Medulla oblongata (tissue), 1 donor: ENCODE data around the gene MYL7.
A peak's percentile ranks its signal among the peaks of the same experiment; 100 is the strongest.
"Not testable (repeated sequence)": the region's sequence is repeated elsewhere in the genome, so short reads cannot be mapped to it uniquely, and the experiment has no call there.

Source experiments
- DNase-seq: peaks from one replicate; pipeline ENCODE4 v3.0.0-alpha.2; 2015; ENCODE audit errors: extremely low spot score

Gene MYL7

GRCh38 chr7:44172352-44172751 lies 31.2 kb upstream of the MYL7 start:
- no peak for DNase-seq

DNA sequence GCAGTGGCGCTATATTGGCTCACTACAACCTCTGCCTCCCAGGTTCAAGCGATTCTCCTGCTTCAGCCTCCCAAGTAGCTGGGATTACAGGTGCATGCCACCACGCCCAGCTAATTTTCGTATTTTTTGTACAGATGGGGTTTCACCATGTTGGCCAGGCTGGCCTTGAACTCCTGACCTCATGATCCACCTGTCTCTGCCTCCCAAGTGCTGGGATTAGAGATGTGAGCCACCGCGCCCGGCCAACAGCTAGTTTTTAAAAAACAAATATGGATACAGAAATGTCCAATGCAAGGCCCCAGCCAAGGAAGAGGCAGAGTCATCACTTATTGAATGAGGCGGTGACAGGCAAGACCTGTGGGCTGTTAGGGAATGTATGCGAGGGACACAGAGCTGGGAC lies 30.8 kb upstream of the MYL7 start:
- not testable (repeated sequence) for DNase-seq

DNA sequence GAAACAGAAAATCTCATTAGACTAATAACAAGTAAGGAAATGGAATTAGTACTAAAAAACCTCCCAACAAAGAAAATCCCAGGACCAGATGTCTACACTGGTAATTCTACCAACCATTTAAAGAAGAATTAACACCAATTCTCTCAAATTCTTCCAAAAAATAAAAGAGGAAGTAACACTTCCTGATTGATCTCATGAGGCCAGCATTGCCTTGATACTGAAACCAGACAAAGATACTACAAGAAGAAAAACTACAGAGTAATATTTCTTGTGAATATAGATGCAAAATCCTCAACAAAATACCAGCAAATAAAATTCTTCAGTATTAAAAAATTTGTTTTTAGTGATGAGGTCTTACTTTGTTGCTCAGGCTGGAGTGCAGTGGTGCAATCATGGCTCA lies 26.8 kb upstream of the MYL7 start:
- DNase-seq: no peak

DNA sequence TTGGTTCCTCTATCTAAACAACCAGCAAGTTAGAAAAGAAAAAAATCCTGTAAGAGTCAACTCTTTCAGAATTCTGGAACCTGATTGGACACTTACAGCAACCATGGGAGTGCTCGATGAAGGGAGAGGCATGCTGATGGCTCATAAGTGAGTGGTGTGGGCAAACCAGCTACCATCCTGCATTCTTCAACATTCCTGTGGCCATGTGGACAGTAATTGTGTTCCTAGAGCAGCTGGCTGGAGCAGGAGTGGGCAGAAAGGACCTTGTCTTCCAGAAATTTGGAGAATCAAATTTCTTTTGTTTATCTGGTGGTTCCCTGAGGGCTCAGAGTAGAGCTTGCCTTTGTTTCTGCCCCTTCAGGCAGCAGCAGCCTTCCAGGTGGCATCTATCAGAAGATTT lies 22.5 kb upstream of the MYL7 start:
- no peak for DNase-seq

DNA sequence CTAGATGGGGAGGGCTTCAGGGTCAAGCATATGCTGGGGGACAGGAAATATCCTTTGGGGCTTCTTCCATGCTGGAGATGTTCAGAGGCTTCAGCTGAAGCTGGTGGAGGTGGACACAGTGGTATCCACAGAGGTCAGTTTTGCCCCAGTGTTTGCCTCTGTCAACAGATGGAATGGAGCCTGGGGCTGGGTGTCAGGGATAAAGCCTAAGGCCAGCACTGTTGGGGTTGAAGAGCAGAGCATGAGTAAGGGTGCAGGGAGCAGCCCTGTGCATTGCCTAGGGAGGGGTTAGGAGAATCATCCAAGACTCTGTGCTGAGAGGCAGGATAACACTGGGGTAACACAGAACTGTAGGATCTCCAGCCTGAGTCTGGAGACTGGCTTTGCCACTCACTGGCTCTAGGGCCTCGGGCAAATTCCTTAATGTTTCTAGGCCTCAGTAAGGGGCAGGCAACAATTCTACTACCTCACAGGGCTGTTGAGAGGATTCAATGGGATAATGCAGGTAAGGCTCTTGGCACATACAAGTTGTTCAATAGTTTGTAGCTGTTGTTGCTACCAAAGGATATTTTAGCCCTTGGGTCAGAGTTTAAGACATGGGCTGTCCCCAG lies 21.8 kb upstream of the MYL7 start:
- no peak for DNase-seq

DNA sequence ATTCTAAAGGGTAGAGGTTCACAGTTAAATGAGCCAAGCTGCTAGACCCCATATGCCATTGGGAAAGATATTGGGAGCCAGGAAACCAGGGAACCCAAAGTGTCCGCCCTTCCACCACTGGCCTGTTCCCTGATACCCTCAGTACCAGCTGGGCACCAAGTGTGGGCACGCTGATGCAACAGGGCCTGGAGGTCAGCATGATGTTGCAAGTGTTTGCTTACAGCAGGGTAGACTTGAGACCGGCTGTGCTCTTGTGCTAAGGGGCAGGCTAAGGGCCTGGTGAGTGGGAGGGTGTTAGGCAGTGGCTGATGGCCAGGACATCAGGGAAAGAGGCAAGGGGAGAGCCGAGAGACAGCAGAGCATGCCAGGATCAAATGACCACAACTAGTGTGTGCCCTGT lies 21.0 kb upstream of the MYL7 start:
- no peak for DNase-seq

- DNase-seq: no peak
These were observed 20.2 kb upstream of the MYL7 start for GRCh38 chr7:44161371-44161770.

DNA sequence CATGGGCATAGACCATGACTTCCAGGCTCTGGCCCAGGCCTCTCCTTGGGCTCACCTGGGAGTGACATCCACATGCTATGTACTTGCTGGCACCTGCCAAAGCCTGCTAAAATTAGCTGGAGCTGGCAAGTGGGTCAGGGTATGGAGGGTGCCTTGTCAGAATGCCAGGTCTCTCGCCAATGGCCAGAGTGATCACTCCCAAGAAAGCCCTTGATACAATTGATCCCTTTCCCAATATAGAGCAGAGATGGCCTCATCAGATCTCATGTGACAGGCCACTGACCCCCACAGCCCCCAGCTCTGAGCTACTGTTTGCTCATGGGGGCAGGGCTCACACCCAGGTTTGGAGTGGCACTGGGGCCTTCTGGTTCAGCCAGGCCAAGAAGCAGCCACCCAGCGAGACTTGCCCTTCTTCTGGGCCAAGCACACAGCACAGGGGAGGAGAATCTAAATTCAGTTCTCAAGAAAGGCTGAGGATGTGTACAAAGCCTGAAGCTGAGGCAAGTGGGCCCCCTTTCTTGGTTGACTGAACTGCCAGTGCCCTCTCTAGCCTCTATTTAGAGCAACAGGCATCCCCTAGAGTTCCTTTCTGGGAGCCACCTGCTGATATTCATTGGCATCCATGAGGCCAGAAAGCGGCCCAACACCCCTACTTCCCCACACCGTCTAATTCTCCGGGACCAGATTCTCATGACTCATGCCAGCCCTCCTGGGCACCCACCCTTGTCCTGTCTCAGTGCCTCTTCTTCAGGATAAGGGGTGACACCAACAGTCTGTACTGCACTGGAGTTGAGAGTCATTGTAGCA lies 18.9 kb upstream of the MYL7 start:
- DNase-seq: no peak

DNA sequence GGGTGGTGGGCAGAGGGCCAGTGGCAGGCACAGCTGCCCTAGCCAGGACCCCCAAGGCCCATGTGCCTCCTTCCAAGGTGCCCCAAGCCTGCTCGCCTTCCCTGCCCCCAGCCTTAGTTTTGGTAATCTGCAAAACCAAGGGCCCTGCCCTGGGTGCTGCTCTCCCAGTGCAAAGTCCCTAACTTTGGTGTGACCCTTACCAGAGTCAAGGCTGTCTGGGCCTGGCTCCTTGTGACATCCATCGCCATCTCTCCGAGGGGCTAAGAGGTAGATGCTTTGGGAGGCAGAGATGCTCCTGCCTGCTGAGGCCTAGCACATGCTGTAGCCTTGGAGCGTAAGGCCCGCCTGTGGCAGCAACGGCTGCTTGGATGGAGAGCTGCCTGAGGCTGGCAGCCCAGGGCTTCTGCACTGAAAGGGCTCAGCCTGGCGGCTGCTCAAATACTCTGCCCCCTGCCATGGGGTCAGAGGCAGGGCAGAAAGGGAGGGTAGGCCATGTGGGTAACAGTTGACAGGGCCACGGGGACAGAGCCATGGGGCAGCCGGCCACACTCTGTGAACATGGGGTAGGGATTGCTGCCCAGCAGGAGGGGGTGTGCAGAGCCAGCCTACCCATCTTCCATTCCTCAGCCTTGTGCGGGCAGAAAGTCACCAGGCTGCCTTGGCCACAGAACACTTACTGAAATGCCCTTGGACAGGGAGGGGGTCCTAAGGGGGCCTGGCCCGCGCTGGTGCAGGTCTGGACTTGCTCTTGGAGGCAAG lies 17.9 kb upstream of the MYL7 start:
- peak; percentile 81 for DNase-seq

DNA sequence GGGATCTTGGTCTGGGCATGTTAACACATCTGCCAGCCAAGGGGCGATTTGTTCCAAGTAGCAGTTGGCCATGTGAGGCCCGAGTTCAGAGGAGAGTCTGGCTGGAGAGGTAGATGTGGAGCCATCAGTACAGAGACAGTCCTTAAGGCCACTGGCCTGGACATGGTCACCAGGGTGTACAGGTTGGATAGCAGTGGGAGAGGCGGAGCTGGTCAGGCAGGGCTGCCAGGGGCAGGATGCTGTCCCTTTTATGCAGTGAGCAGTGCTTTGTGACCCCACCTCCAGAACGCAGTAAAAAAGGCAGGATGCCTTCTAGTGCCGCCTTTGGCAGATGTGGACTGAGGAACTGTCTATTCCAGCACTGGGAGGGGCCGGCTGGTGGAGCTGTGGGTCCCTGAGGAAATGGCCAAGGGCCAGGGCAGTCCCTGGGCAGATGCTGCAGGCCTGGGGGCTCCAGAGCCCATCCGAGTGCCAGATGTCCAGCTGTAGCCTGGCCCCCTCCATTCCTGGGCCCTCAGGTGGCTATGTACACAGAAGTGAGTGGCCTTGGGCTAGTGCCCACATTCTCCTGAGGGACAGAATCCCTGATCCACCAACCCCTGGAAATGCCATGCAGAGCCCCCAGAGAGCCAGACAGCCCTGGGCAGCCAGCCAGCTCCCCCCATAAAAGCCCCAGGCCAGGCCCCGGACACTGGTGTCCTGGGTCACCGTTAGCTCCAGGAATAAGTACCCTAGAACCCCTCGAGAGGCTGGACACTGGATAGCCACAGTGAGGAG lies 17.2 kb upstream of the MYL7 start:
- no peak for DNase-seq

DNA sequence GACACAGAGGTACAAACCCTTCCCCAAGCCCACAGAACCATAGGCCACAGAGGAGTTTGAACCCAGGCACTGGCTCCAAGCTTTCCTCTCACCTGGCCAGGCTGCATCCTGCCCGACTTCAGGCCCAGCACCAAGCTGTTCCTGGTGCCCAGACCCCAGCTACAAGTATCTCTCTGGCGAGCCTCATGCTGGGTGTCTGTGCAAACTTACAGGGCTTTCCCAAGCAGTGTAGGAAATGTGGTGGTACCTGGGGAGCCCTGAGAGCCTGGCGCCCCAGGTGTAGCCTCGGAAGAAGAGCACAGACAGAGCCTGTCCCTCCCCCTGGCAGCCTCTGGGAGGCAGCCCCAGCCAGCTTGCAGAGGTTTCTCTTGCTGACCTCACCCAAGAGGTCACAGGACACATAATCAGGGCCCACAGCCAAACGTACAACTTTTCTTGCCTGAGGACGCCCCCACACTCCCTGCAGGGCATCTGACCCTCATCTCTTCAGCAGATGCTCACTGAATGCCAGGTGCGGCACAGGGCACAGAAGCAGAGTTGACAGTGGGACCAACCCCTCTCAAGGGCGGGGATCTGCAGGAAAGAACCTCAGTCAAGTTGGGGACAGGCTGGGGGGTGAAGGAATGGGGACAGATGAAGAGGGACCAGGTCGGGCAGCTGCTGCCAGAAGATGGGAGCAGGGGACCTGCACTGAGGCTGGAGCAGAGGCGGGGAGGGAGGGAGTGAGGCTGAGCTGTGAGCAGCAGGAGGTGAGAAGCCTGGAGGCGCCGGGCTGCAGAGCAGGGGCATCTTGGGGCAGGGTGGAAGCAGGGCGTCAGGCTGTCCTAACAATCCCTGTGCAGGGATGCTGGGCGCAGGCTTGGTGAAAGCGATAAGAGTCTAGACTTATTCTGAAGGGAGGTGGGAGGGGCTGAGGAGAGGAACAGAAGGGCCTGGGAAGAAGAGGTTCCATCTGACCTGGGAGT lies 16.3 kb upstream of the MYL7 start:
- no peak for DNase-seq

DNA sequence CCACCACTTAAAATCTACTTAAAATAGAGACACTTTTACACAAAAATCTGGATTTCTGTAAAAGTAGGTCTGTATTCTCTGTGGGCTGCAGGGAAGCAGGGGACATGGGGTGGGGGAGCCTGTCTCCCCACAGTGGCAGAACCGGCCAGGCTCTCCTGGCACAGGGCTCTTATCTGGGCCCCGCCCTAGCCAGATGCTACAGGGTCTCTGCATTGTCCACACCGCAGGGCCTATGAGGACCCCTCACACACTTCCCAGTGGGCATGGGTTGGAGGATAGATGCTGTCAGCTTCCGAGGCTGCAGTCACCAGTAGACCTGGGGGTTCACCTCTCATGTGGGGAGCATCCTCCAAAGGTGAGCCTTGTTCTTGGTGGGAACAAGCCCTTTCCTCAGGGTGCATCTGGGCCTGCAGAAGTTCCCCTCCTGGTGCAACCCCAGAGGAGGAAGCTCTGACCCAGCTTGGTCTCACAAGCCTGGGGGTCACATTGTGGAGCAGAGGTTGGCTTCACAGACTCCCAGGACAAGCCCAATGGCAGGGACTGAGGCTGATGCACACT lies 15.4 kb upstream of the MYL7 start:
- no peak for DNase-seq

DNA sequence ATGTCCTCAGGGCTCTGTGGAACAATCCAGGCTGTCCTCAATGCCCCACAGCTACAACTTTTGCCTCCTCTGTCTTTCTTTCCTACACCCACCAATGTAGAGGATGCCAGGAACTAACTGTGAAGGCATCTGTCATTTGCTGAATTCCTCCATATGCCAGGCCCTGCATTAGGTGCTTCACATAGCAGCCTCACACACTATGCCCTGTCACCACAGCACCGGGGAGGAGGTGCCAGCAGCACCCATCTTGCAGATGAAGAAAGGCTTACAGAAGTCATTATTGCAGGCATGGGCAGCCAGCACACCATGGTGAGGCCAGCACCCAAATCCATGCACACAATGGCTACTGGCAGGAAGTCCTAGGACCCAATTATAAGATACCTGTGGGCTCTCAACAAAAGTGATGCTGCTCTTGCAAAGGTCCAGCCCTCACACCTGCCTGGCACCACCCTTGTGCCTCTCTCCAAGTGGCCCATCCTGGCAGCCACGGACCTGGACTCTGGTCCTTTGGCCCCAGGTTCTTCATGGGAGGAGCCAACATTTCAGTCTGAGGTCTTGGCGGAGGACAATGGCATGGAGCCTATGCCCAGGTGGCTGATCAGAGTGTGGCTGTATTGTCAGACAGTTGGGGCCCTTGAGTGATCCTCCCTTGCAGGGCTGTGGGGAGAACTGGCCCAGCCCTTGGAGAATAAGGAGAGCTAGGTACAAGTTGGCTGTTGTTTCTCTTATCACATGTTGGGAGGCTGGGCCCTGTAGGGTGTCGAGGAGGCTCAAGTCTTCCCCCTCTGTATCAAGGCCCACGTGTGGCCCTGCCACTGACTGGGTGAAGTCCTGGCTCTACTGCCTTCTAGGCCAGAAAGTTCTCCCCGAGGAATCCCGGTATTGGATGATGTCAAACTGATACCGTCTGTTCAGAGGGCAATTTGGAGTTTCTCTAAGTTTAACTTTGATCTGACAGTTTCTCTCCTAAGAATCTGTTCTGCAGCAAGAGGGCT lies 14.4 kb upstream of the MYL7 start:
- DNase-seq: no peak

DNA sequence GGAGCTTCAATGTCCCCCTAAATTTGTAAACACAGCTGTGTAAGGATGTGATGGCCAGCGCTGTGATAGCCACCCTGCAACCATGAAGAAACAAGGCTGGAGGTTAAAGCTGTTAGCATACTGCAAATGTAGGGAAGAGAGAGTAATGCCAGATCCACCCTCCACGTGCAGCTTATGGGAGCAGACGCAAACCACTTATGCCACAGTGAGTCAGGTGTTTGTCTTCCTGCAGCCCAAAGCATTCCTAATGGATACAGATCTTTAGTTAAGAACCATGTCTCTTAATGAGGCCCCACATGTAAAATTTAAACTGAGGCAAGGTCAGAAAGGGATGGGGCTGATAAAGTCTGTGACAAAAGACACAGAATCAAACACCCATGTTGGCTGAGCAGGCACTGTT lies 13.6 kb upstream of the MYL7 start:
- no peak for DNase-seq

DNA sequence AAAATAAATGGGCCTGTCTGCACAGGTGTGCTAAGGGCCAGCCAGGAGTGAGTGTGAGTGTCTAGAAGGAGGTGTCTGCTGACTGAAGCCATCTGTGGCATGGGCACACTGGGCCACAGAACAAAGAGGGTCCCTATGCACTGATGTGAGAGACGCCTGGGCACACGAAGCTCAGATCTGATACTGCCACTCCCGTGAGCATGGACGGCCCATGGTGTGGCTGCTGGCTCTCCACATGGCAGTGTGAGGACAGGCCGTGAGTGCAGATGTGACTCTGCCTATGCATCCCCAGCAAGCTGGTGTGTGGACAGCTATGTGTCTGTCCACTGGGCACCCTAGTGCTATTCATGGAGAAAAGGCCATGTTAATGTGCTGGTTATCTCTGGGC lies 12.8 kb upstream of the MYL7 start:
- no peak for DNase-seq

- no peak for DNase-seq
These were observed 12.1 kb upstream of the MYL7 start for GRCh38 chr7:44152971-44153947.

DNA sequence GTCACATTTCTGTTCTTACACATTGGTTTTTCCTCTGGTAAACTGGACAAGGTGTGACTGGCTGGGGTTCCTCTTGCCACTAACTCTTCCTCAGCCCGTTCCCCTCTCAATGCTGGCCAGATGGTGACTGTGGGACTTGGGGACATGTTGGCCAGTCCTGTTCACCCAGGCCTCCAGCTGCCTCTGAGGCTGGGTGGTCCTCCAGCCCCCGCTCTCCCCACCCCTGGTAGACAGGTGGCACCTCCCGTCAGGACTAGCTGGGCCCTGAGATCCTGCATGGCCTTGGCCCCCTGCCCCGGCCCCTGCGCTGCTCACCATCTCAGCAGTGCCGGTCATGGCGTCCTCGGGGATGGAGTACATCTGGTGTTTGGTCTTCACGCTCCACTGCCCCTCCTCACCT lies 10.8 kb upstream of the MYL7 start:
- no peak for DNase-seq
